Kasumi-1 (cell line): ENCODE results near the gene SLC35C1.
A peak's percentile ranks its signal among the peaks of the same experiment; 100 is the strongest.
"Not testable (repeated sequence)": the region's sequence is repeated elsewhere in the genome, so short reads cannot be mapped to it uniquely, and the experiment has no call there.

Source experiments
- DNase-seq, 2 experiments: peaks; one replicate each; lab custom pipeline; 2025; lab: John Stamatoyannopoulos, UW

Gene SLC35C1

DNA sequence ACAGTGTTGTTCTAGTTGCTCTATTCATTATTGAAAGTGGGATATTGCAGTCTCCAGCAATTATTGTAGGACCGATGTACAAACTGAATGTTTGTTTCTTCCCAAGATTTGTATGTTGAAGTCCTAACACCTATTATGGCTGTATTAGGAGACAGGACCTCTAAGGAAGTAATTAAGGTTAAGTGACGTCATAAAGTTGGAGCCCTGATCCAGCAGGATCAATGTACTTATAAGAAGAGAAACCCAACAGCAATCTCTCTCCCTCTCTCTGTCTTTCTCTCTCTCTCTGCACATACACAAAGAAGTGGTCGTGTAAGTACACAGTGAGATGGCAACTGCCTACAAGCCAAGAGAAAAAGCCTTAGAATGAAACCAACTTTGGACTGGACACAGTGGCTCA, 16.1 kb upstream of the SLC35C1 start:
- DNase-seq: no peak

- no peak for DNase-seq
These were observed 13.4 kb upstream of the SLC35C1 start for GRCh38 chr11:45791524-45791923.

DNA sequence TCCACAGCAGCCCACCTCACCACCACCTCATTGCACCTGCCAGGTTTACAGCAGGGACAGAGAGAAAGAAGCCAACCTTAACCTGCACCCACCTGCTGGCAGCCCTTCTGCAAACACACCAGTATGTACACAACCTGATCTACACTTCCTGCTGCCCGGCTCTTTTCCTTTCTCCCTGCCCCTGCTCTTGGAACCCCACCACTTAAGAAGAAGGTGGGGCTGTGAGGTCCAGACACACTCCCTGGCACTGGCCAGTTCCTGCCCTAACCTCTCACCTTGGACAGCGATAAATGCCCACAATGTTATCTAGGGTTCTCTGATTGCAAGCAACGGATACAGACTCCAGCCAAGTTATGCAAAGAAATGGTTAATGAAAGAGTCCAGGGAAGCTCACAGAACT, 10.8 kb upstream of the SLC35C1 start:
- DNase-seq: no peak

DNA sequence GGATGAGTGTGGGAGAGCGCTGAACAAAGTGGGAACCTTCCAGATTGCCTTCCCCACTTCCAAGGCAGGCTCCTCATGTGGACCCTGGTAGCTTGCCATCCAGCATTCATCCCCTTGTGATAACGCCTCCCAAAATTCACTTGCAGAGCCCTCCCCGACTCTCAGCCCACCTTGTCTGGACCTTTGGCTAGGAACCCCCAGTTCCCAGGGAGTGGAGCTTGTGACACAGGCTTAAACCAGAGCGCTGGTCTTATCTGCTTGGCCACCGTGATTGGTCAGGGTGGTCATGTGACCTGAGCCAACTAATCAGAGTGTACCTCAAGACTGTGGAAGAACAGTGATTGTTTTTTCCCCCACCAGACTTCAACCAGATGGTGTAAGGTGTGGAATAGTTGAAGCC, 9.6 kb upstream of the SLC35C1 start:
- DNase-seq: no peak

DNA sequence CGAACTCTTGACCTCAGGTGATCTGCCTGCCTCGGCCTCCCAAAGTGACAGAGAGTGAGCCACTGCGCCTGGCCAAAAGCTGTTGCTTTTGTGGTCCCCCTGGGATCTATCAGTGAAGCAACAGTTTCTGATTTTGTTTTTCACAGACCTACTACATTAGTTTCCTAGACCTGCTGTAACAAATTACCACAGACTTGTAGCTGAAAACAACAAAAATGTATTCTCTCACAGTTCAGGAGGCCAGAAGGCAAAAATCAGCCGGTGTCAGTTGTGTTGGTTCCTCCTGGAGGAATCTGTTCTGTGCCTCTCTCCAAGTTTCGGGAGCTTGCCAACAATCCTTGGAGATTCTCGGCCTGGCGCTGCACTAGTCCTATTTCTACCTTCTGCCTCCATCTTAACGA, 8.5 kb upstream of the SLC35C1 start:
- no peak for DNase-seq

DNA sequence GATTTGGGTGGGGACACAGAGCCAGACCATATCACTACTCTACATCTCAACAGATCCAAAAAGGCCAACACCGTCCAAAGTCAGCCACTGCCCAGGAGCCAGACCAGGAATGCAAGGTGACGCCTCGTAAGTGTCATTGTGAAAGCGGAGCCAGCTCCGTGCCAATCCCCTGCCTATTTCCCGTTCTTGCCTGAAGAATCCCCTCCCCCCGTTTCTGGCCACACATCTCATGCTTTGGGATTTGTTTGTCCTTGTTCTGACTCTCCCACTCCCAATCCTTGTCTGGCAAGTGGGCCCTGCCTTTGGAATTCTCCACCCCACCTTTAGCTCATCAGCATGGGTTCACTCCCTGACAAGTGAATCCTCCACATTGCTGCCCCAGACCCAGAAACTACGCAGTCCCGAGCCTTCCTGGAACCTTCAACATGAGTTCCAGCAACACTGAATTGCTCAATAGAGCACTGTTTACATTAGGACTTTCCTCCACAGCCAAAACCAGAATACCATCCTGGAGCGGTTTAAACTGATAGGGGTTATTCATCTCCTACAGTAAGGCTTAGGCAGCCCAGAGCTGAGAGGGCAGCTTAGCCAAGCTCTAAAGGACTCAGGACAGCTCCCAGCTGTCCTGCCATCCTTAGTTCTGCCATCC, 6.0 kb upstream of the SLC35C1 start:
- DNase-seq: peak; percentile 99 to 100

DNA sequence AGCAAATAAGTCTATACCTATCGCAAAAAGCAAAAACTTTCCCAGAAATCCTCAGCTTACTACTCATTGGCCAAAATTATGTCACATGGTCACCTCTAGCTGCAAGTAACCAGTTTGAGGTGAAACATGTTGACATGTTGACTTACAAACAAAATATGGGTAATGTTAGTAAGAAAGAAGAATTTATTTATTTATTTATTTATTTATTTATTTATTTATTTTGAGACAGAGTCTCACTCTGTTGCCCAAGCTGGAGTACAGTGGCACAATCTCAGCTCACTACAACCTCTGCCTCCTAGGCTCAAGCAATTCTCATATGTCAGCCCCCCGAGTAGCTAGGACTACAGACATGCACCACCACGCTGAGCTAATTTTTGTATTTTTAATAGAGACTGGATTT, 5.4 kb upstream of the SLC35C1 start:
- no peak for DNase-seq

GRCh38 chr11:45800261-45800660, 4.7 kb upstream of the SLC35C1 start:
- no peak for DNase-seq

DNA sequence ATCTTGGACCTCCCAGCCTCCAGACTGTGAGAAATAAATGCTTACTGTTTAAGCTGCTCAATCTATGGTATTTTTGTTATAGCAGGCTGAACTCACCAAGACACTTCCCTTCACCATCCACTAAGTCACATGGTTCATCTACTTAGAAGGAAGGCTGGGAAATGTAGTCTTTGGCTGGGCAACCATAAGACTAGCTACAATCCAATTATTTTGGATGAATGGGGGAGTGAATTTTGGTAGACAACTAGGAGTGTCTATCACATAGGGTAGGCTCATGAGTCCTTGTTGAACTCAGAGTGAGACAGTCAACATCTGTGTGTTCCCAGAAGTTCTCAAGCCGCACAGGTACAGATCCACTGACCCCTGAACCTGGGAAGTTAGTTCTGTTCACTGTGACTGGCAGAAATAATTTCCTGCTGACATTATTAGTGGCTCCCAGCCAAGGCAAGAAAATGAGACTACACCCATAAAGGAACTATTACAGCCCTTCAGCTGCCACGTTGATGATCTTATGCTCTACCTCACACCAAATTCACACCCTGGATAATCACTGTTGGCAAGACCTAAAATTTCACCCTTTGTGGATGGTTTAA, 3.1 kb upstream of the SLC35C1 start:
- DNase-seq: peak; percentile 53 to 64

DNA sequence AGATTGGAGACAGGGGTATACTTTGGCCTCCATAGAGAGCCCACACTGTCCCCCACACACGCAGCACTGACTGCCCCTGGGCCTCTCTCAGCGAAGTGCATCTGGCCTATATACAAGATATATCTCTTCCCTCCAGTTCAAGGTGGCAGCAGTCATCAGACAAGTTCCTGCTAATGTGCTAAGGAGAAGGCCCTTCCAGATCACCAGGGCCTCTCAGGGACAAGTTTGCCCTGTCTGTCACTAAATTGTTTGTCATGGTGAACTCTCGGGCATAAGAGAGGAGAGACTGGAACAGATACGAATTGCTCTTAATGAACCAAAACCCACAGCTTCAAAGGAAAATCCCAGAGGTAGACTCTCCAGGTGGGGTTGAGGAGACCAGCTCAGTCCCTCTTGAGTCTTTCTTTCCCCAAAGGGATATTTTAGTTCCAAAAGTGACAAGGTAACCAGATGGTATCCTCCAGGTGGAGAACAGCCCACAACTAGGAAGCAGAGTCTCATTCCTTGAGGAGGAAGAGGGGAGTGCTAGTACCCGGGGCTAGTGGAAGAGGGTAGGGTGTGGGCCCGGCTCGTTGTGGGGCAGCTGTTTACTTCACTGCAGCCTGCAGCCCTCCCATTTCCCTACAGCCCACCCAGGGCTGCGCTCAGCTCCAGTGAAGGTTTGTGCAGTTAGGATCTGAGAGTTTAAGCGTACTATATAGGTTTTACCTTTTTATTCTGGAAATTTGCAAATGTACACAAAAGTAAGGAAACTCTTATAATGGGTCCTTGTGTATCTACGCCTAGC, 2.2 kb upstream of the SLC35C1 start:
- no peak for DNase-seq

DNA sequence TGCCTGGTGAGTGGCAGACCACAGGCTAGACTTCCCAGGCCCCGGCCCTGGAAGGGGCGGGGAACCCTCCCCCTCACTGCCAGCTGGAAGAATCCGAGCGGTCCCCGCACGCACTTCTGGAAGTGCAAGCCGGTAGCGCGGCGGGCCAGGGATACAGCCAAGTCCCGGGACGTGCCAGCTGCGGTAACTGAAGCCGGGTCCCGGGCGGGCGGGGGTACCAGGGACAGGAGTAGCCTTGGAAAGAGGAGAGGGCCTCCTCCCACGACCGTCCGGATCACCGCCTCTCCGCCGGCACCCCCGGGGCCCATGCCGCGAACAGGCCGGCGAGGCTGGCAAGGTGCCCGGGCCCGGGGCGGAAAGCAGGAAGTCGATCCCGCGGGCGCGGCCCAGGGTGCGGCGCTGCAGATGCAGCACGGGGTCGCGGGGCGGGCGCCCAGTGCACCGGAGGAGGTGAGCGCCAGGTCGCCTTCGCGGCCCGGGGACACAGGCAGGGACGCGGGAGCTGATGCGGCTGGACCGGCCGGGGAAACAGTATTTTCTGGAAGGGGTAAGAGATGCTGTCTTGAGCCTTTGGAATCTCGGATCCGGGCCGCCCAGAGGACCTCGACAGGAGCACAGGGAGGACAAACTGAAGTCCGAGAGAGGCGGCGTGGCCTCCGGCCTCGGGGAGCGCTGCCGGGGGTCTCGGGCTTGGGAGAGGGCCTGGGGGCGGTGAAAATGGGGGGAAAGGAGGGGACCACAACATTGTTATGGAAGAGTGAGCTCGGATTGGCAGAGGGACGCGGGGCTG, 783 bp upstream of the SLC35C1 start:
- DNase-seq: peak; percentile 8 to 38

- DNase-seq: peak; percentile 35 to 39
These were observed 539 bp downstream of the SLC35C1 start for GRCh38 chr11:45805305-45806071.

GRCh38 chr11:45806072-45806933, 1.4 kb downstream of the SLC35C1 start:
- DNase-seq: no peak

DNA sequence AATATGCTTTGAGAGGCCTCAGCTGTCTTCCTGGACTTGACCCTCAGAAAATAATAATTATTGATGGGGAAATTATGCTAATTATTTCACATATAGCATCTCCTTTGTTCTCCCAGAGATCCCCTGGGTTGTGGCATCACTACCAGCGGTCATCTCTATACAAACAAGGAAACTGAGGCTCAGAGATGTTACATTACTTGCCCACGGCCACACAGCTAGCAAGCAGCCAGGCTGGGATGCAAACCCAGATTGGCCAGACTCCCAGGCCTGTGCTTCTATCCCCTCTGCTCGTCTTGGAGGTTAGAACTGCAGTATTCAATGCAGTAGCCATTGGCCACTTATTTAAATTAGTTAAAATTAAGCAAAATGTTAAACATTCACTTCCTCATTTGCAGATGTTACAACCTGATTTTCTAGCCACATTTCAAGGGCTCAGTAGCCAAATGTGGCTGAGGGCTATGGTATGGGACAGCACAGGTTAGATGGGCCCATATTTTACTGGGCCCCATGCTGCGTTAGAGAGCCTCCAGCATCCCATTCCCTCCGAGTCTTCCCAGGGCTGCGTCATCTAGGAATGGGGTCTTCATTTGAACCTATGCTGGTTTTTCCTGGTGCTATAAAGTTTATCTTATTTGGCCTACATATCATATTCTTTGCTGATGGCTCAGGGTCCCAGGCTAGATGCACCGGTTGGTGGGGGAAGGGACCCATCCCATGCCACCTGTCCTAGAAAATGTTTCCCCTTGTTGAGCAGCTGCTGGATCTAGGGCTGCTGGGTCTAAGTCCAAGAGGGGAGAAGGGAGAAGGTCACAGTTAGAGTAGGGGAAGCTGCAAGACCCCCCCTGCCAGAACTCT, 2.2 kb downstream of the SLC35C1 start:
- no peak for DNase-seq

GRCh38 chr11:45807792-45808238, 2.9 kb downstream of the SLC35C1 start:
- no peak for DNase-seq

GRCh38 chr11:45808427-45808826, 3.5 kb downstream of the SLC35C1 start:
- DNase-seq: not testable (repeated sequence)

GRCh38 chr11:45809456-45810395, 4.8 kb downstream of the SLC35C1 start:
- no peak for DNase-seq

DNA sequence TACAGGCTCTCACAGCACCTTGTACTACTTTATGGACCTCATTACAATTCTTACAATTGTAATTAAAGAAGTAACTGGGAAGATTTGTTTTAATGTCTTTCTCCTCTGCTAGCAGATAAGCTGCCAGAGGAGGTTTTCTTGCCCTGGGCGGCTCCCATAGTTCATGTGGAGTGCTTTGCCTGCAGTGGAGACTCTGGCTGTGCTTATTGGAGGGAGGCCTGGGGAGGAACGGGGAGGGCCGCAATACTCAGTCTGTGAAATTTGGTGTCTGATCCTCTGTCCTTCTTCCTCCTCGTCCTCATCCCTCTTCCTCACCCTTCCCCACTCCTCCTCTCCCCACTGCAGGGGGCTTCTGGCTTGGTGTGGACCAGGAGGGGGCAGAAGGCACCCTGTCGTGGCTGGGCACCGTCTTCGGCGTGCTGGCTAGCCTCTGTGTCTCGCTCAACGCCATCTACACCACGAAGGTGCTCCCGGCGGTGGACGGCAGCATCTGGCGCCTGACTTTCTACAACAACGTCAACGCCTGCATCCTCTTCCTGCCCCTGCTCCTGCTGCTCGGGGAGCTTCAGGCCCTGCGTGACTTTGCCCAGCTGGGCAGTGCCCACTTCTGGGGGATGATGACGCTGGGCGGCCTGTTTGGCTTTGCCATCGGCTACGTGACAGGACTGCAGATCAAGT, 5.6 kb downstream of the SLC35C1 start:
- no peak for DNase-seq
